HG02885 (cell line): ENCODE measurements around the gene GFOD1.

Source experiments
- ATAC-seq: cut with Tn5 transposase; IDR thresholded peaks from one replicate; pipeline ENCODE4 v1.9.1; 2021; ENCODE audit warnings: mild to moderate bottlenecking; ENCODE audit not compliant: unreplicated experiment, poor library complexity

GFOD1 gene

DNA sequence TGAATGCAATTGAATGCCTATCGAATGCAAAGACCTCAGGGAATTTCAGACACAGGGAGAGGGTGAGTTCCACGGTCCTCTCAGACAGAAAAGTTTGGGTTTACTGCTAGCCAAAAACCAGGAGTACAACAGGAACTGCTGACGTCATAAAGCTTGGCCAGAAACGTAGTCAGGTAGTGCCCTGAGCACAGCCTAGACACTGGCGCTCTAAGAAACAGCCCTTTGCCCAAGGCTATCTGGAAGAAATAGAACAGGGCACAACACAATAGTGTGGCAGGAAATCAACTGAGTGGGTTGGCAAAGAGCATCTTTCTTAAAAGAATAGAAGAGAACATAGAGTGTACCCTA lies 58.0 kb downstream of the GFOD1 start:
- no peak for ATAC-seq

DNA sequence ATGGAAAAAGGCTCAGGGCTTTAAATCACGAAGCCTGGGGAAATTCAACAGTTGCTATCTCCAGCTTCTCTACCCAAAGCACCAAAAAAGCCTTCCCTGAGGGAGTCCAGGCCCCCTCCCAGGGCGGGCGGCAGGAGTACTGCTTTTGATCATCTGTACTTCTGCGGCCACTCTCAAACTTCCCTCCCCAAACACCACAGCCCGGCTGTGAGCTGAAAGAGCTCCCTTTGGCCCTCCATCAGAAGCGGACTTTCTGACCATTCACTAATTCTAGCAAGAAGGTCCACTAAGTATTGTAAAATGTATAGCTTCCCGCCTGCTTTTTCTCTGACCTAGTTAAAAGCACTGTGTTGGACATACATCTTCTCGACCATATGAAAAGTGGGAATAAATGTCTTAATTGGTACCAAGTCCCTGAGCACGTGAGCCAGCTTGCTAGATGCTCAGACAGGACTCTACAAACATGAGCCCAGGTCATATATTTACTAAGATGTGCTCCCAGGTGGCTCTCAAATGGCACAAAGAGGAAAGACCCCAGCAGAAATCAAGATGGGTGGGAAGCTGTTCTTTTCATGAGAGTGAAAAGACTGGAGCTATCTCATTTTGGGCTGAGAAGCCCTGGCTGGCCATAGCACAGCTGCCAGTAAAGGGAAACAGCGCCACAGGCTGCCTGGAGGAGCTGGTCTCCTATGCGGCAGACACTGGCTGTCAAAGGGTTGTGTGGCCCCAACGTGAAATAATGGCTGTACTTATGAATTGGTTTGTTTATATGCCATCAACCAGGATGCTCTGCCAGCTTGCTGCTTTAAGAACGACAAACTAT lies 58.6 kb downstream of the GFOD1 start:
- ATAC-seq = peak; percentile 38

DNA sequence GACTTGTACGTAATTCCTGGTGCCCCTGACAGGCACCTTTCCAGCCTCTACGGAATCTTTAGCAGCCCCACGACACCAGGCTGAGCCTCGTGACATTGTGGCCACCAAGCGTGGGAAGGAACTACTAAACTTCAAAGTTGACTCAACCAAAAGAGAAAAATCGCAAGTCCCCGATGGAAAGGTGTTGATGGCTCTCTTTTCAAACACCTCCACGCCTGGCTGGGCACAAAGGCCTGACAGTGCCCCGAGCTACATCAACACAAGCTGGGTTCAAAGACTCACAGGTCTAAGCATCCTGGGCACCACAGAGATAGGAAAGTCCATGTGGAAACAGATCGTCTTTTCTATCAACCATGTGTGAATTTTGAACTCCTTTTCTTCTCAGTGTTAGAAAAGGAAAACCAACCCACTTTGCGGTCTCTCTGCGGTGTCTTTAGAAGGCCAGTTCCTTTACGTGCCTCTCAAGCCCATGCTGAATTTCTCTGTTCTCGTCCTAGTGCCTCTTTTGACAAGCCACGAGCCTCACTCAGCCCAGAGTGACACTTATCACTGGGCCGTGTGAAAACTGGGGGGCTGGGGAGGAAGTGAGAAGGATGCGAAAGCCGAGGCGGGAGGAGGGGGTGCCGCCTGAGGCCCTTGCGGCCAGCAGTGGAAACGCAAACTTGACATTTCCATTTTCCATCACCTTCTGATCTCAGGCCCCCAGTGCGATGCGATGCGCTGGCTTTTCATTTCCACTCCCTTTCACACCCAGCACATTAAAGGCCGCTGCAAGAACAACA lies 59.4 kb downstream of the GFOD1 start:
- peak; percentile 70 for ATAC-seq

DNA sequence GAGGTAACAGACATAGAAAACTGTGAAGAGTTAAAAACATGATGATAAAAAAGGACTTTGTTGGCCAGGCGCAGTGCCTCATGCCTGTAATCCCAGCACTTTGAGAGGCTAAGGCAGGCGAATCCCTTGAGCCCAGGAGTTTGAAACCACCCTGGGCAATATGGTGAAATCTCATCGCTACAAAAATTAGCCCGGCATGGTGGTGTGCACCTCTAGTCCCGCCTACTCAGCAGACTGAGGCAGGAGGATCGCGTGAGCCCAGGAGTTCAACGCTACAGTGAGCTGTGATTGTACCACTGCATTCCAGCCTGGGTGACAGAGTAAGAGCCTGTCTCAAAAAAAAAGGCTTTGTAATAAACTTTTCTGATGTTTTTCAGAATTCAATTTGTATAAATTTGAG lies 60.1 kb downstream of the GFOD1 start:
- ATAC-seq = peak; percentile 19

GRCh38 chr6:13425943-13426931 lies 61.2 kb downstream of the GFOD1 start:
- no peak for ATAC-seq

DNA sequence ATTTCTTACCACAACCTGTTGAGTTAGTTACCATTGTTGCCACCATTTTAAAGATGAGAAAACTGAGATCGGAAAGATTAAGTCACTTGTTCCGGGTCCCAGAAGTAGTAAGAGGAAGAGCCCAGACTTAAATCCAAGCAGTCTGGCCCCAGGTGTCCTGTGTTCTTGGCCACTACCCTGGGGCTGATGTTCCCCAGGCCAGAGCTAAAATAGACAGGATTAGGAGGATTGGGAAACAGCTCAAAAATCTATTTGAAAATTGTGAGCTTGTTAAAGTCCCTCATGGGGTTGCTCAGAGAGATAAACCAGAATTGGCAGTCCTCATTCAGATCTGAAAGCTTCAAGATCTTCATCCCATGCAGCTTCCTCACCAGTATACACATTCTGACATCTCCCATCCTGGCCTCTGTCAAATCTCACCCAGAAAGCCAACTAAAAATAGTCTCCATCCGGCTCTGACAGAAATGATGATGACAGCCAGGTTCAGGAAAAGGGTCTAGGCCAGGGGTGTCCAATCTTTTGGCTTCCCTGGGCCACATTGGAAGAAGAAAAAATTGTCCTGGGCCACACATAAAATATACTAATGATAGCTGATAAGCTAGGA lies 62.0 kb downstream of the GFOD1 start:
- ATAC-seq = no peak

DNA sequence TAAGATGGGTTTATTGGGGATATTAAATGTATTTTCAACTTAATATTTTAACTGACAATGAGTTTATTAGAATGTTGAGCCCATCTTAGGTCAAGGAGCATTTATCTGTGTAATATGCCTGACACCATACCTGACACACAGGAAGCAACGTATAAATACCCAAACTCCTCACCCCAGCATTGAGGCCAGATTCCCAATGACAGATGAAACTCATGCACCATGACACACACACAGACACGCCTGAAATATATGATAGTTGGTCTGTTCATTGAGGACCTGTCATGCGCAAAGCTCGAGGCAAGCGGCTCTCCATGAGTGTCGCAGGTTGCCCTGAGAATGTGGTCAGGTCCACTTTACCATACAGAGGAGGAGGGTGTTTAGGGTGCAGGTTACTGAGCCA lies 64.1 kb downstream of the GFOD1 start:
- ATAC-seq = no peak

- no peak for ATAC-seq
Measured at GRCh38 chr6:13422681-13423221, 64.6 kb downstream of the GFOD1 start.

- ATAC-seq = no peak
Measured at GRCh38 chr6:13421425-13422059, 65.9 kb downstream of the GFOD1 start.

- ATAC-seq = no peak
Measured at GRCh38 chr6:13420269-13420668, 67.1 kb downstream of the GFOD1 start.

DNA sequence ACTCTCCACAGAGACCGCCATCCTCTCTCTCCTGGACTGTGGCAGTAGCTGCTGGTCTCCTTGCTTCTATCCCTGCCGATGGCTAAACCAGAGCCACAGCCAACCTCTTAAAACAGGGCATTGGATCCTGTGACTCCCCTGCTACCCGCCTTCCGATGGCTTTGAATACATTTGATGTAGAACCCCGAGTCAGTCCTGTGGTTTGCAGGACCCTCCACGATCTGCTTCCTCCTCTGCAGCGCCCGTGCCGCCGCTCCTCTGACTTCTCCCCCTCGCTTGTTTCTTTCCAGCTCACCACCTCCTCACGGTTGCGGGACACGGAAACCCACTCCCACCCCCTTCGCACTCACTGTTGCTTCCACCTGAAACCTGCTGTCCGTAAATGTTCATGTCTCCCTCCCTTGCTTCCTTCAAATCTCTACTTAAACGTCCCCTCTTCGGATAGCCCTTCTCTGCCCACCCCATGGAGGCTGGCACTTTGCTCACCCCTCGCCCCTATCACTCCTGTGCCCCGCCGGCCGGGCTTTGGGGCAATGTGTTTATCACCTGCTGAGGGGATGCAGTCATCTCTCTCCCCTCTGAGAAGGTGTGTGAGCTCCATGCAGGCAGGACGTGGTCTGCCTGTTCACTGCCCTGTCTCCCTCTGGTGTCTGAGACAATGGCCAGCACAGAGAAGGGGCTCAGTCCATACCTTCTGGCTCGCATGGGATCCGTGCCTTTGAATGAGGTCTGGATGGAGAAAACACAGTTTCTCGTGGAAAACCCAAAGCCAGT lies 67.8 kb downstream of the GFOD1 start:
- no peak for ATAC-seq

DNA sequence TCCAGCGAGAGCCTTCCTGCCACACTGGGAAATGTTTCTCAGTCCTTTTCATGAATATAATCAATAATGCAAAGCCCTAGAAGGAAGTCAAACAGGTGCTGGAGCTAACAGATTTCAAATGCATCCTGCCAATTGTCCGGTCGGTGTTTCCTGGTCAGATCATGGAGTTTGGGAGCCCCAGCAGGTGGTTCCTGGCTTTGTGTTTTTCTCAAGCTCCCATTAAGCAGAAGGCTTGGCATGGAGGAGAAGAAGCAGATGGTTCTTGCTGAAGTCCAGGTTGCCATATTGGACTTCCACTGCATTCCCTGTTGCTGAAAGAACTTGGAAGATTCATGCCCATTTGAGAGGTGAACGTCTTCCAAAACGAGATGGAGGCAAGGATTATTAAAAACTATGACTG lies 68.6 kb downstream of the GFOD1 start:
- no peak for ATAC-seq

GRCh38 chr6:13417954-13418353 lies 69.4 kb downstream of the GFOD1 start:
- ATAC-seq = no peak

DNA sequence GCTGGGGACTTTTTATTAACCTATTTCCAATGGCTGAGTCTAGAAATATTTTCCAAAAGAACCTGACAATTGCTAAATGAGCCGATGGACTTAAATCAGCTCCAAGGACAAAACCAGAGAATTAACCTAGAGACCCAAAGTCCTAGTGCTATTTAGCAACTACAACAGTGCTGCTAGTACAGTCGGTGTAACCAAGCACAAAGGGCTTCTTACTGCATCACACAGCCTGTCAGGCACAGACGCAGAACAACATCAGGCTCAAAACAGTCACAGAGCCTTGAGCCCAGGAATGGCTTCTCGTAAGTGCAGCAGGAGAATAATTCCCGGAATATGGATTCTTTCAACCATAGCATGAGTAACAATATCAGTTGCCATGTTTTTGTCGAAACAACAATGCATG lies 70.0 kb downstream of the GFOD1 start:
- ATAC-seq = no peak

GRCh38 chr6:13415283-13415682 lies 72.1 kb downstream of the GFOD1 start:
- ATAC-seq = no peak

- no peak for ATAC-seq
Measured at GRCh38 chr6:13413900-13414555, 73.4 kb downstream of the GFOD1 start.

DNA sequence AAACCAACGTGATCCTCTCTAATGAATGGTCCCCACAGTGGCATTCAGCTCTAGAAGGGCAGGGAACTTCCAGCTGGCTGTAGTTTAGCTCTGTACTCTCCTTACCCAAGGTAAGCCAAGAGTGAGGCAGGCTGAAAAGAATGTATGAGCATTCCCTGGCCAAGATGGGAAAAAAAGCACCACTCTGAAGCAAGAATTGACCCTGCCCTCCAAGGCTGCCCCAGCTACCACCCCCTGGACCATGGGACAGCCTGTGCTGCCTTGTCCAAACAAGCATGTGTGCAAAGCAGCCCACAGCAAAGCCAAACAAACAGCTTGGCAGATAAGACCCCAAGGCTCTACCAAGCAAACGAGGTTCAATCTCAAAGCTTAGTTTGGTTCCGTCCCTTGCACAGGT lies 73.9 kb downstream of the GFOD1 start:
- no peak for ATAC-seq
